Trophoblast cell (in vitro differentiated cells and primary cell): Measurements from ENCODE around the gene SLC4A4.

Experiments used
- DNase-seq, 2 donors: peaks; one replicate each; pipeline ENCODE4 v3.0.0-alpha.2; 2016
- H2AFZ ChIP-seq: 2 replicates; pipeline ENCODE4 v1.6.1; 2013; ENCODE audit warnings: low read length, moderate library complexity, mild to moderate bottlenecking; ENCODE audit not compliant: insufficient read depth, poor library complexity
- H2AK5ac ChIP-seq: 2 replicates; pipeline ENCODE4 v1.6.1; 2013; ENCODE audit warnings: mild to moderate bottlenecking, low read length
- H2BK120ac ChIP-seq: 2 replicates; pipeline ENCODE4 v1.6.1; 2013; ENCODE audit warnings: low read length, mild to moderate bottlenecking, moderate library complexity; ENCODE audit not compliant: insufficient read depth, poor library complexity
- H2BK12ac ChIP-seq: 2 replicates; pipeline ENCODE4 v1.6.1; 2013; ENCODE audit warnings: mild to moderate bottlenecking, low read length, moderate library complexity
- H2BK5ac ChIP-seq: 2 replicates; pipeline ENCODE4 v1.6.1; 2013; ENCODE audit warnings: low read length, low read depth, moderate library complexity, mild to moderate bottlenecking; ENCODE audit not compliant: poor library complexity
- H3K14ac ChIP-seq: 2 replicates; pipeline ENCODE4 v1.6.1; 2013; ENCODE audit warnings: mild to moderate bottlenecking, low read length
- H3K18ac ChIP-seq: 2 replicates; pipeline ENCODE4 v1.6.1; 2013; ENCODE audit warnings: mild to moderate bottlenecking, low read length
- H3K23ac ChIP-seq: 2 replicates; pipeline ENCODE4 v1.6.1; 2013; ENCODE audit warnings: low read length
- H3K27ac ChIP-seq: 2 replicates; pipeline ENCODE4 v1.5.1; 2013; ENCODE audit warnings: low read depth, mild to moderate bottlenecking, inconsistent platforms, low read length, moderate library complexity
- H3K27me3 ChIP-seq: 2 replicates; pipeline ENCODE4 v1.6.1; 2013; ENCODE audit warnings: inconsistent platforms, mild to moderate bottlenecking, low read length, moderate library complexity; ENCODE audit not compliant: insufficient read depth
- H3K36me3 ChIP-seq, 2 experiments: 1 replicate in 1 of 2; 2 replicates in 1 of 2; pipeline ENCODE4 v1.6.1; 2013; ENCODE audit warnings: low read length in 2 of 2, mild to moderate bottlenecking in 2 of 2, moderate library complexity in 1 of 2; ENCODE audit not compliant: insufficient read depth in 2 of 2, control insufficient read depth in 1 of 2
- H3K4ac ChIP-seq: 2 replicates; pipeline ENCODE4 v1.6.1; 2013; ENCODE audit warnings: low read depth, mild to moderate bottlenecking, low read length, moderate library complexity
- H3K4me1 ChIP-seq, 2 experiments: 1 replicate in 1 of 2; 2 replicates in 1 of 2; pipeline ENCODE4 v1.6.1; 2013; ENCODE audit warnings: low read length in 2 of 2, mild to moderate bottlenecking in 2 of 2, moderate library complexity in 1 of 2; ENCODE audit not compliant: insufficient read depth in 2 of 2, control insufficient read depth in 1 of 2
- H3K4me2 ChIP-seq: 2 replicates; pipeline ENCODE4 v1.6.1; 2013; ENCODE audit warnings: inconsistent platforms, mild to moderate bottlenecking, low read length, moderate library complexity
- H3K4me3 ChIP-seq: 2 replicates; pipeline ENCODE4 v1.5.1; 2013; ENCODE audit warnings: mild to moderate bottlenecking, low read depth, low read length, inconsistent platforms
- H3K79me1 ChIP-seq: one replicate; pipeline ENCODE4 v1.6.1; 2013; ENCODE audit warnings: low read length
- H3K79me2 ChIP-seq: 2 replicates; pipeline ENCODE4 v1.6.1; 2013; ENCODE audit warnings: low read length, mild to moderate bottlenecking; ENCODE audit not compliant: control insufficient read depth, insufficient read depth, poor library complexity
- H3K9ac ChIP-seq: 2 replicates; pipeline ENCODE4 v1.6.1; 2013; ENCODE audit warnings: mild to moderate bottlenecking, low read length
- H3K9me3 ChIP-seq: 2 replicates; pipeline ENCODE4 v1.6.1; 2013; ENCODE audit warnings: low read depth, mild to moderate bottlenecking, control low read depth, inconsistent platforms, low read length; ENCODE audit not compliant: insufficient read depth
- H4K12ac ChIP-seq: 2 replicates; pipeline ENCODE4 v1.6.1; 2013; ENCODE audit warnings: low read depth, mild to moderate bottlenecking, low read length, moderate library complexity
- H4K8ac ChIP-seq: 2 replicates; pipeline ENCODE4 v1.6.1; 2013; ENCODE audit warnings: low read depth, mild to moderate bottlenecking, low read length, moderate library complexity
- H4K91ac ChIP-seq: one replicate; pipeline ENCODE4 v1.6.1; 2013; ENCODE audit warnings: low read depth, mild to moderate bottlenecking, low read length, moderate library complexity
- WGBS: extraction: QIAGEN DNeasy Blood & Tissue Kit; methylation state at CpG from one replicate; pipeline ENCODE4 v1.1.7; 2013; ENCODE audit warnings: missing lambda C conversion rate; ENCODE audit not compliant: insufficient read length, insufficient coverage; ENCODE audit errors: extremely low coverage; 5-methylcytosine and 5-hydroxymethylcytosine counted together

The SLC4A4 gene

GRCh38 chr4:71524756-71525155, 185.9 kb downstream of the SLC4A4 start:
- no CpG with 5 or more reads among the region's 1 CpG for WGBS
- Histone ChIP-seq H3K27ac (no peak overlapping the region), H3K4ac (no peak overlapping the region), H3K79me1 (no peaks in the 10 kb centered on the region), H3K4me2 (no peak overlapping the region), H3K27me3 (no peaks in the 10 kb centered on the region), H3K9ac (no peak overlapping the region), H4K12ac (no peak overlapping the region), H2BK120ac (no peak overlapping the region), H3K4me1 (no peaks in the 10 kb centered on the region), H2BK12ac (no peak overlapping the region), H3K23ac (no peak overlapping the region), H2BK5ac (no peak overlapping the region), H4K91ac (no peak overlapping the region), H3K18ac (no peak overlapping the region), H3K9me3 (no peaks in the 10 kb centered on the region), H3K4me3 (no peak overlapping the region), H4K8ac (no peak overlapping the region), H2AK5ac (no peak overlapping the region), H3K79me2 (no peaks in the 10 kb centered on the region), H2AFZ (no peak overlapping the region), H3K36me3 (no peaks in the 10 kb centered on the region), H3K14ac (no peak overlapping the region)
- no peak for DNase-seq

- H4K8ac ChIP-seq, result no peak overlapping the region
- no peaks in the 10 kb centered on the region for H3K27me3 ChIP-seq
- H4K91ac ChIP-seq, result no peak overlapping the region
- H3K27ac ChIP-seq, result no peak overlapping the region
- no peak overlapping the region for H2AK5ac ChIP-seq
- no peak overlapping the region for H3K4ac ChIP-seq
- H3K4me2 ChIP-seq, result no peak overlapping the region
- H3K9me3 ChIP-seq, result no peaks in the 10 kb centered on the region
- no peak overlapping the region for H2AFZ ChIP-seq
- no peak overlapping the region for H2BK5ac ChIP-seq
- no peaks in the 10 kb centered on the region for H3K4me1 ChIP-seq
- H3K36me3 ChIP-seq, result no peaks in the 10 kb centered on the region
- no peak overlapping the region for H3K18ac ChIP-seq
- H3K4me3 ChIP-seq, result no peak overlapping the region
- no peak overlapping the region for H3K14ac ChIP-seq
- H3K79me2 ChIP-seq, result no peaks in the 10 kb centered on the region
- no CpG with 5 or more reads among the region's 4 CpGs for WGBS
- H2BK12ac ChIP-seq, result no peak overlapping the region
- H3K9ac ChIP-seq, result no peak overlapping the region
- H3K79me1 ChIP-seq, result no peaks in the 10 kb centered on the region
- no peak overlapping the region for H2BK120ac ChIP-seq
- DNase-seq, result no peak
- no peak overlapping the region for H3K23ac ChIP-seq
- no peak overlapping the region for H4K12ac ChIP-seq
Measured at GRCh38 chr4:71526637-71527406, 188.0 kb downstream of the SLC4A4 start.

- no peak overlapping the region for H2AK5ac ChIP-seq
- H3K18ac ChIP-seq, result no peak overlapping the region
- no peak overlapping the region for H4K8ac ChIP-seq
- WGBS, result no CpG with 5 or more reads among the region's 1 CpG
- no peak overlapping the region for H2BK12ac ChIP-seq
- no peak overlapping the region for H3K4me2 ChIP-seq
- H3K9me3 ChIP-seq, result no peaks in the 10 kb centered on the region
- no peak overlapping the region for H3K27ac ChIP-seq
- H3K4me3 ChIP-seq, result no peak overlapping the region
- no peak overlapping the region for H3K9ac ChIP-seq
- H2BK5ac ChIP-seq, result no peak overlapping the region
- H4K91ac ChIP-seq, result no peak overlapping the region
- no peak overlapping the region for H3K14ac ChIP-seq
- DNase-seq, result no peak
- no peaks in the 10 kb centered on the region for H3K79me2 ChIP-seq
- H2AFZ ChIP-seq, result no peak overlapping the region
- no peak overlapping the region for H3K23ac ChIP-seq
- H2BK120ac ChIP-seq, result no peak overlapping the region
- H4K12ac ChIP-seq, result no peak overlapping the region
- no peaks in the 10 kb centered on the region for H3K79me1 ChIP-seq
- no peaks in the 10 kb centered on the region for H3K4me1 ChIP-seq
- H3K27me3 ChIP-seq, result no peaks in the 10 kb centered on the region
- no peak overlapping the region for H3K4ac ChIP-seq
- H3K36me3 ChIP-seq, result no peaks in the 10 kb centered on the region
Measured at GRCh38 chr4:71532407-71532806, 193.6 kb downstream of the SLC4A4 start.

GRCh38 chr4:71533121-71533520, 194.3 kb downstream of the SLC4A4 start:
- no peaks in the 10 kb centered on the region for H3K9me3 ChIP-seq
- H4K8ac ChIP-seq, result no peak overlapping the region
- no peak for DNase-seq
- WGBS, result no CpG with 5 or more reads among the region's 1 CpG
- no peaks in the 10 kb centered on the region for H3K79me2 ChIP-seq
- no peak overlapping the region for H2BK5ac ChIP-seq
- no peak overlapping the region for H3K14ac ChIP-seq
- H3K27me3 ChIP-seq, result no peaks in the 10 kb centered on the region
- no peaks in the 10 kb centered on the region for H3K36me3 ChIP-seq
- no peaks in the 10 kb centered on the region for H3K4me1 ChIP-seq
- no peak overlapping the region for H3K23ac ChIP-seq
- H3K18ac ChIP-seq, result no peak overlapping the region
- H3K4ac ChIP-seq, result no peak overlapping the region
- no peaks in the 10 kb centered on the region for H3K79me1 ChIP-seq
- H3K4me2 ChIP-seq, result no peak overlapping the region
- no peak overlapping the region for H2BK120ac ChIP-seq
- no peak overlapping the region for H3K9ac ChIP-seq
- H3K4me3 ChIP-seq, result no peak overlapping the region
- H2AFZ ChIP-seq, result no peak overlapping the region
- H4K12ac ChIP-seq, result no peak overlapping the region
- H2AK5ac ChIP-seq, result no peak overlapping the region
- H2BK12ac ChIP-seq, result no peak overlapping the region
- H4K91ac ChIP-seq, result no peak overlapping the region
- no peak overlapping the region for H3K27ac ChIP-seq
